Measurements from ENCODE around the gene GLS. TPM values are rescaled to one million over a fixed set of nuclear protein-coding genes. Genes with fewer than 3 reads are reported as not detected.

The GLS gene
- total RNA-seq, 1 donor from 2014 or later = 185 TPM

DNA sequence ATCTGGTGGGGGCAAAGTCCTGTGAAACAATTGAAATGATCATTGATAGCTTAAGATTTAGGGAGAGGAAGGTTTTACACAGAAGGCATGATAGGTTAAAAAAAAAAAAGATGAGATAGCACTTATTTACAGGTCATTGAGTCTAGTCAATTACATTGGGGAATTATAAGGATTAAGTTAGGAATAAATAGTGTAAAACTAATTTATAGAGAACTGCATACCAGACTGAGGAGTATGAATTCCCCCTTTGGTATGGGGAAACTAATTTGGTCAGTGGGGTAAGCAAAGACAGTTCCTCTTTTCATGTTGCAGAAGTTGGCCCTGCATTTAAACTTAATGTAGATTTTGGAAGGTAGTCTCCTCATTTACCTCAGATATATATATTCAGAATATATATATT, 10.8 kb downstream of the GLS start:
- Mint-ChIP-seq H3K9me3 (peaks cover 5% of the 10 kb centered on the region), H3K4me1 (peaks cover 20% of the 10 kb centered on the region), H3K27me3 (ENCODE audit: low read depth) (no peaks in the 10 kb centered on the region), H3K27ac (peak overlapping the region; percentile 13), H3K4me3 (no peak overlapping the region), H3K36me3 (peaks cover 10% of the 10 kb centered on the region)
- TF ChIP-seq CTCF (IDR thresholded peaks at IDR 0.05; ENCODE audit: unreplicated experiment) = no peak
- no peak for DNase-seq (ENCODE audit: low spot score in 2 of 2, unreplicated experiment in 2 of 2)

GRCh38 chr2:190891889-190892288, 11.3 kb downstream of the GLS start:
- no peak for TF ChIP-seq CTCF (IDR thresholded peaks at IDR 0.05; ENCODE audit: unreplicated experiment)
- Mint-ChIP-seq H3K36me3 (peaks cover 15% of the 10 kb centered on the region), H3K9me3 (peaks cover 5% of the 10 kb centered on the region), H3K4me3 (no peak overlapping the region), H3K27me3 (ENCODE audit: low read depth) (no peaks in the 10 kb centered on the region), H3K27ac (no peak overlapping the region), H3K4me1 (peaks cover 25% of the 10 kb centered on the region)
- no peak for DNase-seq (ENCODE audit: low spot score in 2 of 2, unreplicated experiment in 2 of 2)

DNA sequence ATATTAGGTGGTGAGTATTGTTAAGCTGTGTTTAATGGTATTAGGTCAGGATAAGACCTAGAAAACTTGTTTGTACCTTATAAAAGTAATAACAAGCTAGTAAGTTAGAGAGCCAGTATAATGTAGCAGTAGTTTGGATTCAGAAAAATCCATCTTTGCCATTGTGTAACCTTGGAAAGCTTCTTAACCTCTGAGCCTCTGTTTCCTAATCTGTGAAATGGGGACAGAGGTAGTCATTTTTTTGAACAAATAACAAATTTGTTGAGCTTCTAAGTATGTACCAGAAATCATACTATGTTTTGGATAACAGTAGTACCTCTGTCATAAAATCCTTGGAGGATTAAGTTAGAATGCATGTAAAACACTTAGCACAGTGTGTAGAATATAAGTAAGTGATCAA, 12.5 kb downstream of the GLS start:
- H3K27me3 Mint-ChIP-seq (ENCODE audit: low read depth) = no peaks in the 10 kb centered on the region
- no peak for TF ChIP-seq CTCF (IDR thresholded peaks at IDR 0.05; ENCODE audit: unreplicated experiment)
- H3K27ac Mint-ChIP-seq = no peak overlapping the region
- no peak for DNase-seq (ENCODE audit: low spot score in 2 of 2, unreplicated experiment in 2 of 2)
- no peak overlapping the region for H3K4me3 Mint-ChIP-seq
- H3K36me3 Mint-ChIP-seq = peaks cover 15% of the 10 kb centered on the region
- peaks cover 5% of the 10 kb centered on the region for H3K9me3 Mint-ChIP-seq
- peaks cover 25% of the 10 kb centered on the region for H3K4me1 Mint-ChIP-seq

DNA sequence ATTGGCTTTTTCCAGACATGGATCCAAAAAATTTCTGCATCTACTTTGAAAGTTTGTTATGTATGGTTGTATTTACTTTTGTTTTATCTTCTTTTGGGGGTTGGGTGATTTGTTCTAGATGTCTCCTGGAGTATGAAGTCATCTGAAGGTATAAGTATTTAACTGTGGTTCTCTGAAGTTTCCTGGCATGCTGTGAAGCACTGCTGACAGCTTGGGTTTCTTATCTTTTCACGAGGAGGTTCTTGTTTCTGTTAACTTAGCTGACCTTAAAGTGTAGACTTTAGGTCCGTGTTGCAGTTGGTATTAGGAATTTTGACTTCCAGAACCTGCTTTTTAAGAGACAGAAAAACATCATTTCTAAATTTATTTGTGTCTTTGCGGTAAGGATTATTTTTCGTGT, 15.9 kb downstream of the GLS start:
- Mint-ChIP-seq H3K4me1 (peaks cover 14% of the 10 kb centered on the region), H3K27ac (peak overlapping the region; percentile 23), H3K27me3 (ENCODE audit: low read depth) (no peaks in the 10 kb centered on the region), H3K9me3 (no peaks in the 10 kb centered on the region), H3K4me3 (no peak overlapping the region), H3K36me3 (peaks cover 14% of the 10 kb centered on the region)
- DNase-seq (ENCODE audit: low spot score in 2 of 2, unreplicated experiment in 2 of 2) = no peak
- TF ChIP-seq CTCF (IDR thresholded peaks at IDR 0.05; ENCODE audit: unreplicated experiment) = no peak

DNA sequence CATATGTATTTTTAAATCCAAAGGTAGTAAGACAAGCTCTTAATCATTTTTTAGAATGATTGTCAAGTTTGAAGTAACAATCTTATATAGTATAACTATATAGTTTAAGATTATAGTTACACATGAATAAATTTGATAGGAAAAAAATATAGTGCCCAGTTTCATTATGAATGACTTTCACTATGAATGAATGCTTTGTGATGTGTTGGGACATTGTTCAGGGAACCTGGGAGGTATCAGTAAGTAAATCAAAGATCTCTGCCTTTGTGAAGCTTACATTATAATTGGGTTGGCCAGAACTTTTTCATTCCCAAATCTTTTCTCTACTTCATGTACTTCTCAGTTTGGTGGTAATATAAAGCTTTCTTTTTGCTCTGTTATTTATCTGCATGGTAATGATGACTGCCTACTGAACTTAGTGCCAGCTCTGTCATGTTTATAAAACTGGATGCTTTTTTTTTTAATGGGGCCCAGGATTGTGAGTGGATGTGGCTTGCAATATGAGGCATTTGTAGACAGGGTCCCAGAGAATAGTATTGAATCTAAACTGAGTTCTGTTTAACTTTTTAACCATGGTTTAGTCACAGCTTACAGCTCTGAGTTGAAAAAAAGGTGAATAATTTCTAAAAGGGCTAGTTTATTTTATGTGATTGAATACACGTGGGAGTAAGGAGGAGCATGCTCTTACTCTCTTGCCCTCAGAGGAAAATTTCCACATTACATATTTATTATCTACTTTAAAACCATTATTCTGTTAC, 23.3 kb downstream of the GLS start:
- Mint-ChIP-seq H3K27me3 (ENCODE audit: low read depth) (no peaks in the 10 kb centered on the region), H3K4me3 (no peak overlapping the region), H3K9me3 (no peaks in the 10 kb centered on the region), H3K36me3 (peaks cover 14% of the 10 kb centered on the region), H3K27ac (peak overlapping the region; percentile 90), H3K4me1 (peaks cover 22% of the 10 kb centered on the region)
- no peak for DNase-seq (ENCODE audit: low spot score in 2 of 2, unreplicated experiment in 2 of 2)
- TF ChIP-seq CTCF (IDR thresholded peaks at IDR 0.05; ENCODE audit: unreplicated experiment) = no peak
